GDM1 (cell line): ENCODE measurements around the gene EHBP1.
"Not testable (repeated sequence)": the region's sequence is repeated elsewhere in the genome, so short reads cannot be mapped to it uniquely, and the experiment has no call there.

ENCODE experiments used
- DNase-seq: peaks from one replicate; lab custom pipeline; 2025; lab: John Stamatoyannopoulos, UW

The EHBP1 gene

GRCh38 chr2:62736899-62737559, 31.5 kb downstream of the EHBP1 start:
- DNase-seq = no peak

GRCh38 chr2:62738981-62739936, 33.7 kb downstream of the EHBP1 start:
- DNase-seq = no peak

- no peak for DNase-seq
Observed at GRCh38 chr2:62740221-62740620, 34.7 kb downstream of the EHBP1 start.

- DNase-seq = no peak
Observed at GRCh38 chr2:62741127-62741526, 35.6 kb downstream of the EHBP1 start.

- DNase-seq = no peak
Observed at GRCh38 chr2:62741954-62742722, 36.6 kb downstream of the EHBP1 start.

- DNase-seq = no peak
Observed at GRCh38 chr2:62743506-62743905, 38.0 kb downstream of the EHBP1 start.

GRCh38 chr2:62744603-62745002, 39.1 kb downstream of the EHBP1 start:
- DNase-seq = no peak

- no peak for DNase-seq
Observed at GRCh38 chr2:62745891-62746481, 40.5 kb downstream of the EHBP1 start.

- DNase-seq = no peak
Observed at GRCh38 chr2:62747169-62747568, 41.7 kb downstream of the EHBP1 start.

GRCh38 chr2:62747876-62748275, 42.4 kb downstream of the EHBP1 start:
- no peak for DNase-seq

GRCh38 chr2:62749111-62749510, 43.6 kb downstream of the EHBP1 start:
- not testable (repeated sequence) for DNase-seq

GRCh38 chr2:62757029-62757428, 51.5 kb downstream of the EHBP1 start:
- DNase-seq = no peak

- DNase-seq = no peak
Observed at GRCh38 chr2:62760026-62760425, 54.5 kb downstream of the EHBP1 start.

- no peak for DNase-seq
Observed at GRCh38 chr2:62760555-62760954, 55.0 kb downstream of the EHBP1 start.

- no peak for DNase-seq
Observed at GRCh38 chr2:62765619-62766376, 60.3 kb downstream of the EHBP1 start.

GRCh38 chr2:62768615-62769014, 63.1 kb downstream of the EHBP1 start:
- no peak for DNase-seq

GRCh38 chr2:62770629-62771028, 65.1 kb downstream of the EHBP1 start:
- no peak for DNase-seq

GRCh38 chr2:62774555-62775366, 69.2 kb downstream of the EHBP1 start:
- DNase-seq = peak; percentile 2

GRCh38 chr2:62775367-62775668, 69.8 kb downstream of the EHBP1 start:
- DNase-seq = no peak

GRCh38 chr2:62783679-62784078, 78.2 kb downstream of the EHBP1 start:
- no peak for DNase-seq

- no peak for DNase-seq
Observed at GRCh38 chr2:62784341-62784740, 78.8 kb downstream of the EHBP1 start.
